Transverse colon (tissue), 4 donors: Measurements from ENCODE around the gene RFWD3. TPM values are rescaled to one million over a fixed set of nuclear protein-coding genes. Genes with fewer than 3 reads are reported as not detected.

Source experiments
- DNase-seq: peaks from one replicate; pipeline ENCODE4 v3.0.0-alpha.2; 2019
- H3K27ac ChIP-seq, 4 donors: fragments of 200-600 bp; sonication (generic); 2 replicates each; pipeline ENCODE4 v1.5.1; 2016 to 2018; ENCODE audit warnings: inconsistent platforms in 4 of 4
- H3K27me3 ChIP-seq: fragments of 200-600 bp; sonication (generic); 2 replicates; pipeline ENCODE4 v1.5.1; 2017; ENCODE audit warnings: inconsistent platforms
- H3K36me3 ChIP-seq, 4 donors: fragments of 200-600 bp; sonication (generic); 2 replicates each; pipeline ENCODE4 v1.5.1; 2017 to 2019; ENCODE audit warnings: inconsistent platforms in 4 of 4
- H3K4me1 ChIP-seq, 4 donors: fragments of 200-600 bp; sonication (generic); 2 replicates each; pipeline ENCODE4 v1.5.1; 2017 to 2020; ENCODE audit warnings: inconsistent platforms in 4 of 4
- H3K4me3 ChIP-seq, 4 donors: fragments of 200-600 bp; sonication (generic); 1 replicate in 1 of 4; 2 replicates in 3 of 4; pipeline versions ENCODE4 v1.5.1 to v1.6.1; 2017 to 2019; ENCODE audit warnings: inconsistent platforms in 4 of 4
- H3K9me3 ChIP-seq, 2 donors: fragments of 200-600 bp; sonication (generic); 2 replicates each; pipeline ENCODE4 v1.5.1; 2017 to 2019; ENCODE audit warnings: inconsistent platforms in 2 of 2
- CTCF ChIP-seq, 5 experiments: fragments of 200-600 bp in 3 of 5; fragments of 450-650 bp in 2 of 5; sonication (generic) in 3 of 5; IDR thresholded peaks; 1 replicate in 2 of 5; 2 replicates in 3 of 5; pipeline ENCODE4 v1.5.1; 2016 to 2017; ENCODE audit warnings: antibody characterized with exemption in 5 of 5, inconsistent platforms in 3 of 5, mild to moderate bottlenecking in 2 of 5, moderate library complexity in 1 of 5
- EP300 ChIP-seq: sonication (generic); formaldehyde crosslinking; IDR thresholded peaks from one replicate; pipeline ENCODE4 v1.6.1; 2017; ENCODE audit warnings: antibody characterized with exemption, low read depth
- POLR2A ChIP-seq: fragments of 450-650 bp; IDR thresholded peaks from one replicate; pipeline ENCODE4 v1.6.1; 2016; ENCODE audit warnings: antibody characterized with exemption, mild to moderate bottlenecking, moderate library complexity
- POLR2AphosphoS5 ChIP-seq, 3 donors: sonication (generic); formaldehyde crosslinking; IDR thresholded peaks; one replicate each; pipeline ENCODE4 v1.6.1; 2016; ENCODE audit warnings: antibody characterized with exemption in 3 of 3
- WGBS, 2 donors: methylation state at CpG; one replicate each; pipeline ENCODE4 v1.1.5; 2018; ENCODE audit warnings: low coverage in 1 of 2; 5-methylcytosine and 5-hydroxymethylcytosine counted together
- in situ Hi-C, 4 donors: fragments of 200-750 bp; cut with MboI; loops; one replicate each; pipeline versions ENCODE4 v1.15.0 to v1.15.1; 2017; ENCODE audit warnings: low sequenced_read_pairs in 3 of 4, low pct_ligation_motif_present in 1 of 4, low pct_unique_long_range_greater_than_20kb in 1 of 4
- intact Hi-C: fragments of 100-400 bp; cut with DNase I; formaldehyde crosslinking; loops from one replicate; pipeline ENCODE4 v1.15.1; 2023; ENCODE audit warnings: low total_unique reads
- total RNA-seq, 4 donors: library from RNA; depleted of rRNA; stranded (reverse); fragments of >200 nt; gene quantifications; one replicate each; pipeline ENCODE4 v1.1.0, GENCODE V29; 2016

RFWD3 gene
- total RNA-seq, 4 donors from 2014 or later: 2.8 to 23.9 (median 19.2) TPM

GRCh38 chr16:74695450-74696422 is 29.1 kb upstream of the RFWD3 start:
- TF ChIP-seq POLR2A: no peak
- peak; percentile 65 to 75 (median 72) for TF ChIP-seq POLR2AphosphoS5 (IDR thresholded peaks at IDR 0.05)
- peaks cover 0 to 22% (median 11%) of the 10 kb centered on the region in 4 donors for H3K4me1 ChIP-seq
- in situ Hi-C loops: no loop called here
- H3K27ac ChIP-seq: peak overlapping the region; percentile 34 to 49 (median 48)
- H3K4me3 ChIP-seq: peak overlapping the region in 3 of 4 donors; percentile 14 to 42 (median 20)
- intact Hi-C loops: no loop called here
- peak; percentile 81 for DNase-seq
- H3K36me3 ChIP-seq: peaks cover 0 to 12% (median 4%) of the 10 kb centered on the region in 4 donors
- no peaks in the 10 kb centered on the region for H3K27me3 ChIP-seq
- WGBS, 2 donors: 51 to 69% methylated on average over 12 to 19 of the region's 19 CpGs
- no peaks in the 10 kb centered on the region for H3K9me3 ChIP-seq

DNA sequence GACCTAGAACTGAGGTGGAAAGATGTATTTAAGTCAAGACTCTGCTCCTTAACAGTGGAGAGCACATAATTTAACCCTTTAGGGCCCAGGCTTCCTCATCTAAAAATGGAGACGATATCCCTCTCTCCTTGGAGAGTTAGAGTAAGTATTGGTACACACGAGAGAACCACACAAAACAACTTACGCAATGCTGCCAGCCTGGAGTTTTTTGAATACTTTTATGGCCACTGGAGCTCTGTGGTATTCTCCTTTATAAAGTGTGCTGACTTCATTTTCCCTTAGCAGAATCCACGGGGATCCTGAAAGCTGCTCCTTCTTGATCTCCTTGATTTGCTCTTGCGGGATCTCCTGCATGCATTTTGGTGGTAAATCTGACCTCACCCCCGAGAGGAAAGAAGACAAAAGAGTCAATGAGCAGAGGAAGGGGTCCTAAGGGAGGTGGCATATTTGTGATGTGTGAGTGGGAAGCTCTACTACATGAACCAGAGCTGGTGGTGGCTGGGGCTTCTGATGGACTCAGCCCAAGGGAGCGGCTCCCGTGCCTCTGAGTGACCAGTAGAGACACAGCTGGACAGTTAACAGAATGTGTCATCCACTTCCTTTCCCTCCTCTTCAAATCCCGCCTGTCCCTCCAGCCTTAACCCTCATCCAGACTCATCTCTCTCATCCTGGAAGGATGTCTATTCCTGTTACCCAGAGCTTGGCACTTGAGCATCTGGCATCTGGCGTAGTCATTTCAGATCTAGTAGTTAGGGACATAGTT is 24.6 kb upstream of the RFWD3 start:
- no peak for DNase-seq
- intact Hi-C loops (no loop called here), in situ Hi-C loops (no loop called here)
- peaks cover 0 to 2% (median under 1%) of the 10 kb centered on the region in 4 donors for H3K4me1 ChIP-seq
- H3K36me3 ChIP-seq: peaks cover 0 to 36% (median 10%) of the 10 kb centered on the region in 4 donors
- H3K27me3 ChIP-seq: no peaks in the 10 kb centered on the region
- WGBS, 2 donors: 90 to 96% methylated on average over 3 to 10 of the region's 10 CpGs
- H3K4me3 ChIP-seq: no peak overlapping the region
- H3K27ac ChIP-seq: no peak overlapping the region
- TF ChIP-seq POLR2A (no peak), POLR2AphosphoS5 (IDR thresholded peaks at IDR 0.05) (no peak)
- no peaks in the 10 kb centered on the region for H3K9me3 ChIP-seq

GRCh38 chr16:74682556-74682955 is 15.9 kb upstream of the RFWD3 start:
- Histone ChIP-seq H3K27ac (no peak overlapping the region), H3K27me3 (no peaks in the 10 kb centered on the region), H3K36me3 (peaks cover 0 to 22% (median 0%) of the 10 kb centered on the region in 4 donors), H3K4me1 (no peaks in the 10 kb centered on the region), H3K4me3 (no peak overlapping the region), H3K9me3 (no peaks in the 10 kb centered on the region)
- no peak for DNase-seq
- no peak for TF ChIP-seq POLR2A
- TF ChIP-seq EP300: no peak
- TF ChIP-seq CTCF (IDR thresholded peaks at IDR 0.05): no peak
- no peak for TF ChIP-seq POLR2AphosphoS5 (IDR thresholded peaks at IDR 0.05)
- intact Hi-C loops: no loop called here
- in situ Hi-C loops: no loop called here
- WGBS, 2 donors: 89 to 98% methylated on average over 8 to 11 of the region's 11 CpGs

- no peak overlapping the region for H3K4me3 ChIP-seq
- WGBS, 2 donors: 96 to 100% methylated on average over 1 to 6 of the region's 6 CpGs
- H3K27ac ChIP-seq: no peak overlapping the region
- peaks cover 0 to 22% (median 0%) of the 10 kb centered on the region in 4 donors for H3K36me3 ChIP-seq
- H3K9me3 ChIP-seq: no peaks in the 10 kb centered on the region
- H3K4me1 ChIP-seq: no peaks in the 10 kb centered on the region
- no peak for DNase-seq
- H3K27me3 ChIP-seq: no peaks in the 10 kb centered on the region
- TF ChIP-seq EP300: no peak
- no peak for TF ChIP-seq POLR2AphosphoS5 (IDR thresholded peaks at IDR 0.05)
- TF ChIP-seq POLR2A: no peak
- no peak for TF ChIP-seq CTCF (IDR thresholded peaks at IDR 0.05)
- intact Hi-C loops: no loop called here
- in situ Hi-C loops: no loop called here
These were observed 14.0 kb upstream of the RFWD3 start for GRCh38 chr16:74680681-74681080.

DNA sequence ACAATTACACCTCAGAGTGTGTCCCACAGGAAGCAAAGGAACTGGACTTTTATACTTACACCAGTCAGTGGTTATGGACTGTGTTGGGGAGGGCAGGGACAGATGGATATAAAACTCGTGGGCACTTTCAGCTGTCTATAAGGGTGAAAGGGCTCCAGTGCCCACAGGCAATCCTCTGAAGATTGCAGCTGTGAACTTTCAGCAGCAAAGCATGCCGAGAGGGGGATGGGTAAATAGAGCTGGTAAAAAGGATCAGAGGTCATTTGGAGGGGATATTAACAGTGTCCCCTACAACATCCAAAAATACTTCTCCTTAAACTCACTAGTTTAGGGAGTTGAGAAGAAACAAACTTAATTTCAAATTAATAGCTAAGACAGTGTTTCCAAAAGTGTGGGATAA is 13.3 kb upstream of the RFWD3 start:
- in situ Hi-C loops: no loop called here
- Histone ChIP-seq H3K36me3 (peaks cover 0 to 29% (median 0%) of the 10 kb centered on the region in 4 donors), H3K27ac (no peak overlapping the region), H3K9me3 (no peaks in the 10 kb centered on the region), H3K4me3 (no peak overlapping the region), H3K27me3 (no peaks in the 10 kb centered on the region), H3K4me1 (no peaks in the 10 kb centered on the region)
- intact Hi-C loops: no loop called here
- TF ChIP-seq EP300: no peak
- TF ChIP-seq CTCF (IDR thresholded peaks at IDR 0.05): no peak
- TF ChIP-seq POLR2A: no peak
- no peak for TF ChIP-seq POLR2AphosphoS5 (IDR thresholded peaks at IDR 0.05)
- WGBS, 2 donors: 47 to 50% methylated on average over 2 of the region's 2 CpGs
- no peak for DNase-seq
